Measurements from ENCODE around the gene BEST4.

- TF ChIP-seq, protein P1, sequence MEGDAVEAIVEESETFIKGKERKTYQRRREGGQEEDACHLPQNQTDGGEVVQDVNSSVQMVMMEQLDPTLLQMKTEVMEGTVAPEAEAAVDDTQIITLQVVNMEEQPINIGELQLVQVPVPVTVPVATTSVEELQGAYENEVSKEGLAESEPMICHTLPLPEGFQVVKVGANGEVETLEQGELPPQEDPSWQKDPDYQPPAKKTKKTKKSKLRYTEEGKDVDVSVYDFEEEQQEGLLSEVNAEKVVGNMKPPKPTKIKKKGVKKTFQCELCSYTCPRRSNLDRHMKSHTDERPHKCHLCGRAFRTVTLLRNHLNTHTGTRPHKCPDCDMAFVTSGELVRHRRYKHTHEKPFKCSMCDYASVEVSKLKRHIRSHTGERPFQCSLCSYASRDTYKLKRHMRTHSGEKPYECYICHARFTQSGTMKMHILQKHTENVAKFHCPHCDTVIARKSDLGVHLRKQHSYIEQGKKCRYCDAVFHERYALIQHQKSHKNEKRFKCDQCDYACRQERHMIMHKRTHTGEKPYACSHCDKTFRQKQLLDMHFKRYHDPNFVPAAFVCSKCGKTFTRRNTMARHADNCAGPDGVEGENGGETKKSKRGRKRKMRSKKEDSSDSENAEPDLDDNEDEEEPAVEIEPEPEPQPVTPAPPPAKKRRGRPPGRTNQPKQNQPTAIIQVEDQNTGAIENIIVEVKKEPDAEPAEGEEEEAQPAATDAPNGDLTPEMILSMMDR (conservative IDR thresholded peaks at IDR 0.05), result no peak
- TF ChIP-seq ZFX (IDR thresholded peaks at IDR 0.05), result no peak
Observed at GRCh38 chr1:44806025-44806703, 18.2 kb upstream of the BEST4 start.

Measured in C4-2B (cell line).